ENCODE measurements around the gene UEVLD.

Gene UEVLD

GRCh38 chr11:18580113-18580766 lies 8.3 kb downstream of the UEVLD start:
- no peak for DNase-seq

- DNase-seq: no peak
Observed at GRCh38 chr11:18578975-18579598, 9.4 kb downstream of the UEVLD start.

- no peak for DNase-seq
Observed at GRCh38 chr11:18575361-18575760, 13.2 kb downstream of the UEVLD start.

GRCh38 chr11:18567081-18567480 lies 21.5 kb downstream of the UEVLD start:
- no peak for DNase-seq

GRCh38 chr11:18566406-18566805 lies 22.1 kb downstream of the UEVLD start:
- DNase-seq: no peak

- no peak for DNase-seq
Observed at GRCh38 chr11:18564149-18564548, 24.4 kb downstream of the UEVLD start.

GRCh38 chr11:18563090-18563730 lies 25.3 kb downstream of the UEVLD start:
- DNase-seq: no peak

GRCh38 chr11:18548001-18548400 lies 40.5 kb downstream of the UEVLD start:
- DNase-seq: no peak

- DNase-seq: no peak
Observed at GRCh38 chr11:18540207-18541009, 48.1 kb downstream of the UEVLD start.

GRCh38 chr11:18536209-18536608 lies 52.3 kb downstream of the UEVLD start:
- DNase-seq: peak; percentile 6

GRCh38 chr11:18534245-18534644 lies 54.3 kb downstream of the UEVLD start:
- DNase-seq: no peak

GRCh38 chr11:18533365-18533764 lies 55.2 kb downstream of the UEVLD start:
- no peak for DNase-seq

- DNase-seq: no peak
Observed at GRCh38 chr11:18527512-18527911, 61.0 kb downstream of the UEVLD start.

- DNase-seq: peak; percentile 86
Observed at GRCh38 chr11:18526521-18527296, 61.8 kb downstream of the UEVLD start, which contains the start of gene TSG101. TSS of gene TSG101 (minus strand) at chr11:18526942. CDS start at chr11:18526816, 126 bp downstream.

GRCh38 chr11:18526130-18526520 lies 62.4 kb downstream of the UEVLD start:
- DNase-seq: no peak

- no peak for DNase-seq
Observed at GRCh38 chr11:18524248-18524647, 64.3 kb downstream of the UEVLD start.

GRCh38 chr11:18523084-18523483 lies 65.5 kb downstream of the UEVLD start:
- DNase-seq: no peak

GRCh38 chr11:18522388-18522787 lies 66.1 kb downstream of the UEVLD start:
- DNase-seq: no peak

- no peak for DNase-seq
Observed at GRCh38 chr11:18521122-18521521, 67.4 kb downstream of the UEVLD start.

- no peak for DNase-seq
Observed at GRCh38 chr11:18502352-18502751, 86.2 kb downstream of the UEVLD start.

GRCh38 chr11:18501629-18502028 lies 86.9 kb downstream of the UEVLD start:
- no peak for DNase-seq

GRCh38 chr11:18498039-18498438 lies 90.5 kb downstream of the UEVLD start:
- no peak for DNase-seq

- no peak for DNase-seq
Observed at GRCh38 chr11:18495703-18496102, 92.8 kb downstream of the UEVLD start.
